Panc1 (cell line): Measurements from ENCODE around the gene RAB1B.

Experiments
- POLR2AphosphoS5 ChIP-seq: IDR thresholded peaks from 2 replicates; pipeline ENCODE4 v1.6.1; 2012; ENCODE audit warnings: mild to moderate bottlenecking, low read depth, low read length, moderate library complexity
- REST ChIP-seq, 2 experiments: IDR thresholded peaks; 2 replicates each; pipeline ENCODE4 v1.6.1; 2011 to 2012; ENCODE audit warnings: low read depth in 2 of 2, control low read depth in 1 of 2, low read length in 1 of 2, mild to moderate bottlenecking in 1 of 2, moderate library complexity in 1 of 2; ENCODE audit not compliant: insufficient read depth in 1 of 2
- SIN3A ChIP-seq: IDR thresholded peaks from 2 replicates; pipeline ENCODE4 v1.6.1; 2012; ENCODE audit warnings: low read depth, mild to moderate bottlenecking, low read length, moderate library complexity, borderline replicate concordance; ENCODE audit not compliant: insufficient read depth
- TF ChIP-seq, protein P1 (sequence below): fragments of 450-650 bp; IDR thresholded peaks from 2 replicates; pipeline ENCODE4 v1.5.1; 2017; ENCODE audit warnings: mild to moderate bottlenecking

- TF ChIP-seq, protein P1, sequence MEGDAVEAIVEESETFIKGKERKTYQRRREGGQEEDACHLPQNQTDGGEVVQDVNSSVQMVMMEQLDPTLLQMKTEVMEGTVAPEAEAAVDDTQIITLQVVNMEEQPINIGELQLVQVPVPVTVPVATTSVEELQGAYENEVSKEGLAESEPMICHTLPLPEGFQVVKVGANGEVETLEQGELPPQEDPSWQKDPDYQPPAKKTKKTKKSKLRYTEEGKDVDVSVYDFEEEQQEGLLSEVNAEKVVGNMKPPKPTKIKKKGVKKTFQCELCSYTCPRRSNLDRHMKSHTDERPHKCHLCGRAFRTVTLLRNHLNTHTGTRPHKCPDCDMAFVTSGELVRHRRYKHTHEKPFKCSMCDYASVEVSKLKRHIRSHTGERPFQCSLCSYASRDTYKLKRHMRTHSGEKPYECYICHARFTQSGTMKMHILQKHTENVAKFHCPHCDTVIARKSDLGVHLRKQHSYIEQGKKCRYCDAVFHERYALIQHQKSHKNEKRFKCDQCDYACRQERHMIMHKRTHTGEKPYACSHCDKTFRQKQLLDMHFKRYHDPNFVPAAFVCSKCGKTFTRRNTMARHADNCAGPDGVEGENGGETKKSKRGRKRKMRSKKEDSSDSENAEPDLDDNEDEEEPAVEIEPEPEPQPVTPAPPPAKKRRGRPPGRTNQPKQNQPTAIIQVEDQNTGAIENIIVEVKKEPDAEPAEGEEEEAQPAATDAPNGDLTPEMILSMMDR, result no peak
- no peak for TF ChIP-seq SIN3A
- TF ChIP-seq REST (IDR thresholded peaks at IDR 0.05; ENCODE audit: insufficient read depth in 1 of 2, low read depth in 2 of 2, low read length in 1 of 2), result no peak
- no peak for TF ChIP-seq POLR2AphosphoS5
Observed at GRCh38 chr11:66263231-66263630, 5.2 kb upstream of the RAB1B start.
